Islet precursor cell (in vitro differentiated cells): ENCODE measurements around the gene FAM107B.
"Not testable (repeated sequence)": the region's sequence is repeated elsewhere in the genome, so short reads cannot be mapped to it uniquely, and the experiment has no call there.

Source experiments
- DNase-seq: peaks from one replicate; pipeline ENCODE4 v3.0.0-alpha.2; 2018

Gene FAM107B

GRCh38 chr10:14595526-14596182 lies 179.0 kb downstream of the FAM107B start:
- no peak for DNase-seq

GRCh38 chr10:14594878-14595525 lies 179.7 kb downstream of the FAM107B start:
- DNase-seq = no peak

- no peak for DNase-seq
These were observed 180.9 kb downstream of the FAM107B start for GRCh38 chr10:14593806-14594205.

GRCh38 chr10:14592566-14592965 lies 182.1 kb downstream of the FAM107B start:
- no peak for DNase-seq

GRCh38 chr10:14592026-14592425 lies 182.7 kb downstream of the FAM107B start:
- DNase-seq = no peak

GRCh38 chr10:14588938-14589294 lies 185.8 kb downstream of the FAM107B start:
- DNase-seq = not testable (repeated sequence)

GRCh38 chr10:14588084-14588937 lies 186.4 kb downstream of the FAM107B start:
- peak; percentile 61 for DNase-seq

GRCh38 chr10:14587540-14588083 lies 187.1 kb downstream of the FAM107B start:
- no peak for DNase-seq

- DNase-seq = no peak
These were observed 187.8 kb downstream of the FAM107B start for GRCh38 chr10:14586901-14587300.

- DNase-seq = peak; percentile 77
These were observed 189.2 kb downstream of the FAM107B start for GRCh38 chr10:14585287-14586193.

GRCh38 chr10:14584661-14585060 lies 190.0 kb downstream of the FAM107B start:
- DNase-seq = no peak

GRCh38 chr10:14583967-14584366 lies 190.7 kb downstream of the FAM107B start:
- DNase-seq = no peak

GRCh38 chr10:14583252-14583651 lies 191.4 kb downstream of the FAM107B start:
- DNase-seq = no peak

GRCh38 chr10:14581553-14582321 lies 193.0 kb downstream of the FAM107B start:
- no peak for DNase-seq

GRCh38 chr10:14580671-14581332 lies 193.9 kb downstream of the FAM107B start:
- DNase-seq = no peak

- no peak for DNase-seq
These were observed 195.3 kb downstream of the FAM107B start for GRCh38 chr10:14579405-14579804.

- DNase-seq = no peak
These were observed 196.4 kb downstream of the FAM107B start for GRCh38 chr10:14578060-14578952.

- DNase-seq = no peak
These were observed 199.8 kb downstream of the FAM107B start for GRCh38 chr10:14574885-14575284.

GRCh38 chr10:14574291-14574690 lies 200.4 kb downstream of the FAM107B start:
- no peak for DNase-seq

- DNase-seq = no peak
These were observed 200.9 kb downstream of the FAM107B start for GRCh38 chr10:14573666-14574261.
